GM12872 (cell line): ENCODE data around the gene ANGEL2.

Source experiments
- TF ChIP-seq, protein P1 (sequence below): IDR thresholded peaks from 3 replicates; pipeline ENCODE4 v1.5.1; 2011; ENCODE audit warnings: low read depth, mild to moderate bottlenecking, low read length, moderate library complexity; ENCODE audit not compliant: insufficient read depth

Gene ANGEL2

DNA sequence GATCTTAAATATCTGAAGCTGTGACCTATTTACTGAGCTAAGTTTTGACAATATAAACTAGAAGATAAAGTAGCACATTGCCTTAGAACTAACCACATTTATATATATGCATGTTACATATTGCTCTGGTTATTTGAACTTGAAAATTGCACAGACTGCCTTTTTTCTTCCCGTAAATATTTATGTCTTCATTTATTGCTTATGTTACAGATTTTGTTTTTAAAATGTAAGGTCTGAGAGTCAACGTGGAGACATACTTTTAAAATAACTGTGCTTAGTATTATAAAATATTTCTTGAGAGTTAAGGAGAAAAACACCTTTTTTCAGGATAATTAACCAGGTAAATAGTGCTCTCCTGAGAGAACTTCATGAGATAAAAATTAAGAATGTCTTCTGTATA, 38.5 kb upstream of the ANGEL2 start:
- TF ChIP-seq, protein P1, sequence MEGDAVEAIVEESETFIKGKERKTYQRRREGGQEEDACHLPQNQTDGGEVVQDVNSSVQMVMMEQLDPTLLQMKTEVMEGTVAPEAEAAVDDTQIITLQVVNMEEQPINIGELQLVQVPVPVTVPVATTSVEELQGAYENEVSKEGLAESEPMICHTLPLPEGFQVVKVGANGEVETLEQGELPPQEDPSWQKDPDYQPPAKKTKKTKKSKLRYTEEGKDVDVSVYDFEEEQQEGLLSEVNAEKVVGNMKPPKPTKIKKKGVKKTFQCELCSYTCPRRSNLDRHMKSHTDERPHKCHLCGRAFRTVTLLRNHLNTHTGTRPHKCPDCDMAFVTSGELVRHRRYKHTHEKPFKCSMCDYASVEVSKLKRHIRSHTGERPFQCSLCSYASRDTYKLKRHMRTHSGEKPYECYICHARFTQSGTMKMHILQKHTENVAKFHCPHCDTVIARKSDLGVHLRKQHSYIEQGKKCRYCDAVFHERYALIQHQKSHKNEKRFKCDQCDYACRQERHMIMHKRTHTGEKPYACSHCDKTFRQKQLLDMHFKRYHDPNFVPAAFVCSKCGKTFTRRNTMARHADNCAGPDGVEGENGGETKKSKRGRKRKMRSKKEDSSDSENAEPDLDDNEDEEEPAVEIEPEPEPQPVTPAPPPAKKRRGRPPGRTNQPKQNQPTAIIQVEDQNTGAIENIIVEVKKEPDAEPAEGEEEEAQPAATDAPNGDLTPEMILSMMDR: no peak

DNA sequence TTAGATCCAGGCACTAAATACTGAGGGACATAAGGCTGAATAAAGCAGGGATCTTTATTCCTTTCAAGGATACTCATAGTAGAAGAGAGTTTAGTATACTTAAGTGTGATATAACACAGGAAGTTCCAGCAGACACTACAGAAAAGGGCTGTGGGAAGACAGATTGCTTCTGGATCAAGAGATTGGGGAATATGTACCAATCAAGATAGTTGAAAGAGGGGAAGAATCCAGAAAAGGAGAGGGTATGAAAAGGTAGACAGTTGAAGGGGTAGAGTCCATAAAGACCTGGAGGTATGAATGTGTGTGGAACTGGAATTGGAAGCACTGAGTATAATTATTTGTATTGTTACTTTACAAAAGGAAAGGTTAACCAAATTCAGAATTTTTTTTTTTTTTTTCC, 37.8 kb upstream of the ANGEL2 start:
- TF ChIP-seq, protein P1: no peak

DNA sequence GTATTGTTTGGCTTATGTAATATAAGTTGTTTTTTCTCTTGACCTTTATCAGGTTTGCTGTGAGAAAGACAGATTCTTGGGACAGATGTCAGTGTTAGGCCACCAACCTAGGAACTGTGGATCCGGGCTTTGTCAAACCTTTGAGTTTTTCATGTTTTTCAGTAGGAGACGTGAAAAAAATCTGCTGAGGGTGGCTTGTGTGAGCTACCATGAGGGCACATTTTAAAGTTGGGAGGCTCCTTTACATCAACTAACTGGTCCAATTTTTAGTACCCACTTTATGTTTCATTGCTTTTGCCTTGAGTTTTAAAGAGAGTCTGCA, 36.2 kb upstream of the ANGEL2 start:
- TF ChIP-seq, protein P1: no peak

DNA sequence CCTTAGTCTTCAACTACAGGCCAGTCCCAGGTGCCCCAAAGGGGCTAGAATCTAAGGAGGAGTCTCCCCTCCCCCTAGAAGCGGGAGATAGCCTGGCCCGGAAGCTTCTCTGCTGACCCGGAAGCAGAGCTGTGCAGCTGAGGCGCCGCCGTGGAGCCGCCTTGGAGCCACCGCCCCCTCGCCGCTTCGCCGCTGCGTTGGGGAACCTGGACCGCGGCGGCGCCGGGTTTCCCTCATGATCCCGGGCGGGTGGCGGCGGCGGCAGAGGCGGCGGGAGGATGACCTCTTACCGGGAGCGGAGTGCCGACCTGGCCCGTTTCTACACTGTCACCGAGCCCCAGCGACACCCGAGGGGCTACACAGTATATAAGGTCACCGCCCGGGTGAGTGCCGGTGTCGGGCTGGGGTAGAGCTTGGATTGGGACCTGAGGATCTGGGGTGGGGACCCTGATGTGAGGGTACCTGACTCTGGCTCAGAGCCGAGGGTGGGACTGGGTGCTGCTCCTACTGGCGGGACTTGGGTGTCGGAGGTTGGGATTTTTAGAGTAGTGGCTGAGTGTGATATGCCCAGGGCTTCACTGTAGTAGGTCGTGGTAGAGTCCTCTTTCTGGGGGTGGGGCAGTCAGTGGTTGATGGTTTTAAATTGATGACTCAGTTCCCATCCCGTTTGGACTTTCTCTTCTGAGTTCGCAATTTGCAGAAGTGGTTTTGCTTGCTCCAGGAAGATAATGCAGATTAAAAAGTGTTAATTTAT, 35.6 kb upstream of the ANGEL2 start, which contains the start of gene RPS6KC1:
Gene RPS6KC1, plus strand, starts transcription at position 115 of the 754 bp plus-strand sequence. Its CDS starts 164 bp downstream, at position 279.
- TF ChIP-seq, protein P1: no peak

DNA sequence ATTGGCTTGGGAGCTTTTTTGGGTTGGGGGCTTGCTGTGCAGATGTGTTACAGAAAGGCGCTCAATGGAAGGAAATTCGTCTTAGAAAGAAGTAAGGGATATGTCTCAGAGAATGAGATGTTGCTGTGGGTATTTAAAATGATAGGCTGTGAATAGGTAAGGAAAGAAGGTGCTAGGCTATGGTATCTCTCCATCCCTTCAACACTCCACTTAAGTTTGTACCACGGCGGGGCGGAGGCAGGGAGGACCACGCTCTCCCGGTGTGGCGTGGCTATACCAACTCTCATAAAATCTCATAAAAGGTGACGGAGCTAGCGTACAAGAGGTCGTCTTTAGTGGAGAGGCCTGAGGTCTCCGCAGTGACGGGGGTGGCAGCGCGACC, 35.1 kb upstream of the ANGEL2 start:
- TF ChIP-seq, protein P1: no peak

DNA sequence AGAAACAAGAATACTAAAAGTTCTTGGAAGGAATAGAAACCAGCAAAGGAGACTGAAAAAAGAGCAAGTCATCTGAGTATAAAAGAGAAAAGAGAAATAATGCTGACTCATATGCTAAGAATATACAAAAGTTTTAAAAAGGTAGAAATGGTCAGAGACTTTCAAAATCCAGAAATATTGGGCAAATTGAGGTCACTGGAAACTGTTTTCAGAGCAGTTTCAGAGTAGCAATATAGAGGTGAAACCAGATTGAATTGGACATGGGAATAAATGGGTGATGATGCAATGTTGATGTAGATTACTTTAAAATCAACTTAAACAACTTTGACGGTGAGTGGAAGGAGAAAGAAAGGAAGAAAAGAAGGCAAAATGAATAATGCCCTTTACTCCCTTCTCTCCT, 33.6 kb upstream of the ANGEL2 start:
- TF ChIP-seq, protein P1: no peak

DNA sequence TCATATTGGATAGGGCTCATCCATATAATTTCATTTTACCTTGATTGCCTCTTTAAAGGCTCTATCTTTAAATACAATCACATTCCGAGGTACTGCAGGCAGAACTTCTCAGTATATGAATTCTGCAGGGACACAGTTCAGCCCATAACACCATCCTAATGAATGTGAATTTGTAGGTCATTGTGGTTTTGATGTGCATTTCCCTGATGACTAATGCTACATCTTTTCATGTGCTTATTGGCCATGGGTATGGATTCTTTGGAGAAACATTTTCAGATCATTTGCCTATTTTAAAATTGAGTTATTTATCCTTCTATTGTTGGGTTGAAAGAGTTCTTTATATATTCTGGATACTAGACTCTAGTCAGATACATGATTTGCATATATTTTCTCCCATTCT, 25.8 kb upstream of the ANGEL2 start:
- TF ChIP-seq, protein P1: no peak
